ENCODE results near the gene SERPINH1. TPM values are rescaled to one million over a fixed set of nuclear protein-coding genes. Genes with fewer than 3 reads are reported as not detected.

The SERPINH1 gene
- total RNA-seq, 1 donor from 2014 or later = 229 TPM

DNA sequence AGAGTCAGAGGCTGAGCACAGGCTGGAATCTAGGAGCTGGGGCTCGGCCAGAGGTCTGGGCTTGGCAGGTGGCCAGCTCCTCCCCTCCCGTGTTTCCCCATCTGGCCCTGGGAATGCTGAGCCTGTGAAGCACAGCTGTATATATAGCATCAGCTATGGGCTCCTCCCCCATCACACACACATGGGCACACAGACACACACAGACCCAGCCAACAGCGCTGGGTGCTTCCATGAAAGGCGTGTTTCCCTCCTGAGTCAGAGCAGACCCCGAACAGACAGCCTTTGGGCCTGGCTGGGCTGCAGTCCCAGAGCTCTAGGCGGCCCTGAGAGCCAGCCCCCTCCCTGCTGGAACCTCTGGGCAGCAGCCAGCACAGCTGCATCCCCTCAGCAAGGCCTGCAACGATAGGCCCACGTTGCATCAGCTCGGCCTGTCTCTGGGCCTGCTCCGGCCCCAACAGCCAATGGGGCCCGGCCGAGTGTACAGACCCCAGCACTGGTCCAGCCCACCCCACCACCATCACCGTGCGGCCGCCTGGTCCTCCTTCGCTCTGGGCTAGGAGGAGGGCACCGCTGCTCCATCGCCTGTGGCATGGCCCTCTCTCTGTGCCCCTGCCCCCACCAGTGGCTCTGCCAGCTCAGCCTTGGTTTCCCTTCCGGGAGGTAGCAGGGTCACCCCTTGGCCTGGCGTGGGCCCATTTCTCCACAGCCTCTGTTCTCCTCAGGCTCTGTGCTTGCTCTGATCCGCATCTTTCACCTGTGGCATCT, 7.6 kb upstream of the SERPINH1 start:
- peak overlapping the region; percentile 81 for H3K27ac Mint-ChIP-seq
- TF ChIP-seq, protein P1, sequence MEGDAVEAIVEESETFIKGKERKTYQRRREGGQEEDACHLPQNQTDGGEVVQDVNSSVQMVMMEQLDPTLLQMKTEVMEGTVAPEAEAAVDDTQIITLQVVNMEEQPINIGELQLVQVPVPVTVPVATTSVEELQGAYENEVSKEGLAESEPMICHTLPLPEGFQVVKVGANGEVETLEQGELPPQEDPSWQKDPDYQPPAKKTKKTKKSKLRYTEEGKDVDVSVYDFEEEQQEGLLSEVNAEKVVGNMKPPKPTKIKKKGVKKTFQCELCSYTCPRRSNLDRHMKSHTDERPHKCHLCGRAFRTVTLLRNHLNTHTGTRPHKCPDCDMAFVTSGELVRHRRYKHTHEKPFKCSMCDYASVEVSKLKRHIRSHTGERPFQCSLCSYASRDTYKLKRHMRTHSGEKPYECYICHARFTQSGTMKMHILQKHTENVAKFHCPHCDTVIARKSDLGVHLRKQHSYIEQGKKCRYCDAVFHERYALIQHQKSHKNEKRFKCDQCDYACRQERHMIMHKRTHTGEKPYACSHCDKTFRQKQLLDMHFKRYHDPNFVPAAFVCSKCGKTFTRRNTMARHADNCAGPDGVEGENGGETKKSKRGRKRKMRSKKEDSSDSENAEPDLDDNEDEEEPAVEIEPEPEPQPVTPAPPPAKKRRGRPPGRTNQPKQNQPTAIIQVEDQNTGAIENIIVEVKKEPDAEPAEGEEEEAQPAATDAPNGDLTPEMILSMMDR (conservative IDR thresholded peaks at IDR 0.05) = no peak
- peak overlapping the region; percentile 27 for H3K4me3 Mint-ChIP-seq
- H3K4me1 Mint-ChIP-seq (ENCODE audit: unreplicated experiment) = peaks cover 32% of the 10 kb centered on the region
- H3K27me3 Mint-ChIP-seq = no peaks in the 10 kb centered on the region
- no peak for DNase-seq (ENCODE audit: extremely low spot score, unreplicated experiment)
- H3K9me3 Mint-ChIP-seq = no peaks in the 10 kb centered on the region
- H3K36me3 Mint-ChIP-seq = no peaks in the 10 kb centered on the region

DNA sequence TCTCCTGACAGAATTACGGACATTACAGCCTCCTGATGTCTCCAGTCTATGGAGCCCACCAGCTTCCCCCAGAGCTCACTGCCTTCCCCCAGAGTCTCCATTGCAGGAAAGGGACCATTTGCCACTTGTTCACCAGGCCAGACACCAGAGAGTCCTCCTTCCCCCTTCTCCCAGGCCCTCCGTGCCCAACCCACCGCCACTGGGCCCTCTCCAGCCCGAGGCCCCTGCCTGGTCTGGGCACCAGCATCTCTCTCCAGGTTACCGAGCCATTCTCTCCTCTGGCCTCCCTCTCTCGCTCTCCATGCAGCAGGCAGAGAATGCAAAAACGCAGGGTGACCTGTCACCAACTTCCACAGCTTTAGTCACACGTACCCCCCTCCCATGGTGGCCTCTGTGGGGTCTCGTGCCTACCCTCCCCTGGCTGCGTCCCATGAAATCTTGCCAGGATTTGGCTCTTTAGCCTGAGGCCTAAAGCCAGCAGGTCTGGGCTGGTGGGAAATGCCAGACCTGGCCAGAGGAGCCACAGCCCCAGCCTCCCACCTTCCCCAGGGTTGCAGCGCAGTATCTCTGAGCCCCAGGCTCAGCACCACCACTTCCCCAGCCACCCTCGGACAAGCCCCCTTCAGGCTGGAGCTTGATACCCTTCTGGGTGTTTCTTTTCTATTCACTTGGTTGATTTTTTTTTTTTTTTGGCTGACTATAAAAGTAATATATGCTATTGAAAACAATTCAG, 6.8 kb upstream of the SERPINH1 start:
- Mint-ChIP-seq H3K27me3 (no peaks in the 10 kb centered on the region), H3K27ac (peak overlapping the region; percentile 70), H3K4me3 (peak overlapping the region; percentile 27), H3K4me1 (ENCODE audit: unreplicated experiment) (peaks cover 36% of the 10 kb centered on the region), H3K9me3 (no peaks in the 10 kb centered on the region), H3K36me3 (no peaks in the 10 kb centered on the region)
- DNase-seq (ENCODE audit: extremely low spot score, unreplicated experiment) = no peak
- TF ChIP-seq, protein P1 (conservative IDR thresholded peaks at IDR 0.05) = no peak

DNA sequence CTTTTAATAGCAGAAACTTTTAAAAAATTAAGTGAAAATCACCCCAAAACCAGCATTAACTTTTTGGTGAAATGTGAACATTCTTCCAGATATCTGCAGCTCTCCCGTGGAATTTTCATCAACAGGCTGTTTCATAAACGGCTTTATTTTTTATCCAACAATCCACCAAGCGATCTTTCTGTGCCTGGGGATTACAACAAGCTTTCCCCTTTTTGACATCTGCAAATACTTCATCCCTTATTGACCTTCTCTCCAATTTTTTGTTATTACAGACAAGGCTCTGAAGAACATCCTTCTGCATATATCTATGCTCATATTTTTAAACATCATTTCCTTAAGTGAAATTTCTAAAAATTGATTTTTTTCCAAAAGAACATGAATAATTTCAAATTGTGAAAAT, 5.8 kb upstream of the SERPINH1 start:
- Mint-ChIP-seq H3K27me3 (no peaks in the 10 kb centered on the region), H3K9me3 (no peaks in the 10 kb centered on the region), H3K4me3 (no peak overlapping the region), H3K36me3 (no peaks in the 10 kb centered on the region), H3K27ac (no peak overlapping the region), H3K4me1 (ENCODE audit: unreplicated experiment) (peaks cover 42% of the 10 kb centered on the region)
- DNase-seq (ENCODE audit: extremely low spot score, unreplicated experiment) = no peak
- TF ChIP-seq, protein P1 (conservative IDR thresholded peaks at IDR 0.05) = no peak

DNA sequence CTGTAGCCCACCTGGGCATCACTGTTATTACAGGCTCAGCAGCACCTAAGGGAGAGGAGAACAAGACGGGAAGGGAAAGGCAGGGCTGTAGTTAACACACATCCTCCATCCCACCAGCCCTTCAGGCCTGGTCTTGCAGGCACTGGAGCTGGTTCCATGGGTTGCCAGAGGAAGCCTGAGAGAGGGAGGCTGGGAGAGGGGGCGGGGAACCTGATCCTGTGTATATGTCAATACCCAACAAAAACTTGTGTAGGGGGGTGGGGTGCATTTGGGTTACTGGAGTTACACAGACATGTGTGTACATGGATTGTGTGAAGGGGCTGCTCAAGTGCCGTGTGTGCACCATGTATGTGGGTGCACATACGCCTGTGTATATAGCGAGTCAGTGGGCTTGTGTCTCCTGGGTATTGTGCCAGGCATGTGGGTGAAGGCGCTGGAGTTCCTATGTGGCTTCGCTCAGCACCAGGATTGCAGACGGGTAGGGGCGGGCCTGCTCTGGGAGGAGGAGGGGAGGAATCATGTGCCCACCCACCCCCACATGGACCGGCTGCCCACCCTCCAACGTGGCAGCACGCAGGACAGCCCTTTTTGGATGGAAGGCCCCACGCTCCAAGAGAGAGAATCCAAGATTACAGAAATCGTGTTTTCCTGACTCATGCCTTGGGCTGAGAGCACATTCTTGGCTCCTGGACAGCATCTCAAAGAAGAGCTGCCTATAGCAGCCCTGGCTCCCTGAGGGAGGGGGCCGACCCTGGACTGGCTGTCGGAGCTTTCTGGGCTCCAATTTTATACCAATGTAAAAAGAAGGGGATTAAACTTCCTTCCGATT, 4.2 kb upstream of the SERPINH1 start:
- no peak overlapping the region for H3K4me3 Mint-ChIP-seq
- H3K36me3 Mint-ChIP-seq = no peaks in the 10 kb centered on the region
- TF ChIP-seq, protein P1 (conservative IDR thresholded peaks at IDR 0.05) = no peak
- H3K9me3 Mint-ChIP-seq = no peaks in the 10 kb centered on the region
- H3K27me3 Mint-ChIP-seq = no peaks in the 10 kb centered on the region
- no peak for DNase-seq (ENCODE audit: extremely low spot score, unreplicated experiment)
- peak overlapping the region; percentile 30 for H3K27ac Mint-ChIP-seq
- peaks cover 47% of the 10 kb centered on the region for H3K4me1 Mint-ChIP-seq (ENCODE audit: unreplicated experiment)

DNA sequence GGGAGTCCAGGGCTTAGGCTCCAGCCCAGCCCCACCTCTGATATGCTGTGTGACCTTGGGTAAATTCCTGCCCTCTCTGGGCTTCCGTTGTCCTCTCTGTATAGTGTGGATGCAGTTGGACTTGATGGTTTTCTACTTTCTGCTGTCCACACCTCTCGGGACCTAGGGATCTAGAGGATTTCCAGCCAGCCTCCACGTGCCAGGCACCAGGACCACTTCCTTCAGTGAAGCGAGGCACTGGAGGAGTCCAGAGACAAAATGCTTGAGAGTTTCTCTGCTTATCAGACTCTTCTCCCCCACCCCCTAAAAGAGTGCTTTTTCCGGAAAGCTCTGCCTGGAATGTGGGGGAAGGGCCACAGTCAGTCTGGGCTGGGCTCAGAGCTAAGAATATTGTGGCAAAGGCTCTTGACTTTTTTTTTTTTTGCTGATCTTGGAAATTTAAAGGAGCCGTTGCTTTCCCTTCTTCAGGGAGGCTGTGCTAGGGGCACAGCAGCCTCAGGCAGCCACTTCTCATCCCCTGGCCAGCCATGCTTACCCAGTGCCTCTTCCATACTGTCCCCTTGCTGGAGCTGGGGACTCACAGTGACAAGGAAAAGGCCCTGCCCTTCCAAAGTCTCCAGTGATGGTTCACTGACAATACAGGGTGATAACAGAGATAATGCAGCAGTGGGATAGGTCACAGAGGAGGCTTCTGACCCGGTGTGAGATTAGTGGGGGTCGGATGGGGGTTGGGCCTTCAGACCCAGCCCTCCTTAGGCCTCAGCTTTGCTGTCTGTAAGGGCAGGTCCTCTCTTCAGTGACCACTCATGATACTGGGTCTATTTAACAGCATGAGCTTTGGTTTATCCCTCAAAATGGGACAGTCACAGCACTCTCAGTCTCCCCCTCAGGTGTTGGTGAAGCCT, 2.9 kb upstream of the SERPINH1 start:
- peaks cover 44% of the 10 kb centered on the region for H3K4me1 Mint-ChIP-seq (ENCODE audit: unreplicated experiment)
- no peaks in the 10 kb centered on the region for H3K27me3 Mint-ChIP-seq

More for the DNA sequence above, 2.9 kb upstream of the SERPINH1 start:
- TF ChIP-seq, protein P1 (conservative IDR thresholded peaks at IDR 0.05) = no peak
- Mint-ChIP-seq H3K9me3 (no peaks in the 10 kb centered on the region), H3K4me3 (peak overlapping the region; percentile 74), H3K27ac (peak overlapping the region; percentile 68), H3K36me3 (no peaks in the 10 kb centered on the region)
- no peak for DNase-seq (ENCODE audit: extremely low spot score, unreplicated experiment)
